GM19240 (cell line): ENCODE data around the gene IVNS1ABP.
"Not testable (repeated sequence)": the region's sequence is repeated elsewhere in the genome, so short reads cannot be mapped to it uniquely, and the experiment has no call there.

Source experiments
- DNase-seq: peaks from one replicate; pipeline ENCODE4 v3.0.0; 2011; ENCODE audit warnings: low spot score; ENCODE audit not compliant: insufficient read length

IVNS1ABP gene

DNA sequence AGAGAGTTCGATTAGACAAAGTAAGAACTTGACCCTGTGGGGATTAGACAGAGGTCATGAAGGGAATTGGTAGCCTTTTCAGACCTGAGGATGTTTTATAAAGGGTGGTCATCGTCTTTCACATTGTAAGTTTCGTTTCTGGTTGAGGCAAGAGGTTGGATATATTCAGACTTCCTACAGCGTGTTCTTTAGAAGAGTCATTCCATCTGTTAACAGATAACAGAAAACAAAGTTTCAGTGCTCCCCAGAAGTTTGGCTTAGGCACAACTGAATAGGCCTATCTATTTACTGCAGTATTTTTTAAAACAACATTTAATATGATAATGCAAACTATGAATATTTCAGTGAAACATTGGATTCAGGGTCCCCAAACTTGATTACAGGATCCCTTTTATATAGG, 17.1 kb upstream of the IVNS1ABP start:
- no peak for DNase-seq

DNA sequence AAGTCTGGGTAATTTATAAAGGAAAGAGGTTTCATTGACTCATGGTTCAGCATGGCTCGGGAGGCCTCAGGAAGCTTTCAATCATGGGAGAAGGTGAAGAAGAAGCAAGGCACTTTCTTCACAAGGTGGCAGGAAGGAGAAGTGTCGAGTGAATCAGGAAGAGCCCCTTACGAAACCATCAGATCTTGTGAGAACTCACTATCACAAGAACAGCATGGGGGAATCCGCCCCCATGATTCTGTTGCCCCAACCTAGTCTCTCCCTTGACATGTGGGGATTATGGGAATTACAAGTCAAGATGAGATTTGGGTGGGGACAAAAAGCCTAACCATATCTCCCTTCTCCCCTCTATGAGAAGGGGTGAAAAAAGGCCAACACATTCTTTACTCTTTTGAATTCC, 11.2 kb upstream of the IVNS1ABP start:
- no peak for DNase-seq

DNA sequence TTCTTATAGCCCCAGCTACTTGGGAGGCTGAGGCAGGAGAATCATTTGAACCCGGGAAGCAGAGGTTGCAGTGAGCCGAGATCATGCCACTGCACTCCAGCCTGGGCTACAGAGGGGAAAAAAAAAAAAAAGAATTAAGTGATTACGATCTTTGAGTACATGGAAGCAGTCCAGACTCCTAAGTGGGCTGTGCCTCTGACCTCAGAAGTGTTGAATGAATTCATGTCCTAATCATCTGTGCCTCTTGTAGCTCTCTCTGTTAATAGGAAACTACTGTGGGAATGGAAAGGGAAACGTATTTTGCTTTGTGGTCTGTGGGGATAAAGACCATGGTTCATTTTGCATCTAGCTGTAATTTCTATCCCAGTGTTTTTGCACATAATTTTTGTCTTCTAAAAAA, 8.4 kb upstream of the IVNS1ABP start:
- DNase-seq = no peak

DNA sequence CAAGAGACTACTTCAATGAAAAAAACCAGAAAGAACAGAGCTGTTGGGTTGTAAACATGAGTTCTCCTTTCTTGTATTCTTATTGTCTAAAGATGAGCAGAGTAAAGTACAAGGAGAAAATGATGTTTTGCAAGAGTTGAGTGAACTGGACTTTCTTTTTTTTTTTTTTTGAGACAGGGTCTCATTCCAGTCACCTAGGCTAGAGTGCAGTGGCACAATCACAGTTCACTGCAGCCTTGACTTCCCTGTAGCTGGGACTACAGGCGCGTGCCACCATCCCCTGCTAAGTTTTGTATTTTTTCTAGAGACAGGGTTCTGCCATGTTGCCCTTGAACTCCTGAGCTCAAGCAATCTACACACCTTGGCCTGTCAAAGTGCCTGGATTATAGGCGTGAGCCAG, 7.1 kb upstream of the IVNS1ABP start:
- no peak for DNase-seq

DNA sequence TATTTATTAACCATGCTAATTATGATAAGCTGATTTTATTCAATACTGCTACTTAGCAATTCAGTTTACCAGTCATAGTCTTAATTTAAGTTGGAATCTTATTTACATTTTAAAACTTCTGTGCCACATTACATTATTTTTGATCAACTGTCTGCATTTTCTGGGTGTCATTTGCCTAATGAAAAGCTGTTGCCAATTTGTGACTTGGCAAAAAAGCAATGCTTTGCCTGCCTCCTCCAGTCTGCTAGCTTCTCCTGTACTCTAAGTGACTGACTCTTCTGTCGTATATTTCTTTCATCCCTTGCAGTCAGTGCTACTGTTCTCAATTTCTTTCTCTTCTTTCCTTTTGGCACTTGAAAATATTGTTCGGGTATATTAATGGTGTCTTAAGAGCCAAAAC, 5.6 kb upstream of the IVNS1ABP start:
- DNase-seq = no peak

GRCh38 chr1:185321653-185322221, 4.7 kb upstream of the IVNS1ABP start:
- not testable (repeated sequence) for DNase-seq

- DNase-seq = not testable (repeated sequence)
These were observed 4.1 kb upstream of the IVNS1ABP start for GRCh38 chr1:185321104-185321503.

DNA sequence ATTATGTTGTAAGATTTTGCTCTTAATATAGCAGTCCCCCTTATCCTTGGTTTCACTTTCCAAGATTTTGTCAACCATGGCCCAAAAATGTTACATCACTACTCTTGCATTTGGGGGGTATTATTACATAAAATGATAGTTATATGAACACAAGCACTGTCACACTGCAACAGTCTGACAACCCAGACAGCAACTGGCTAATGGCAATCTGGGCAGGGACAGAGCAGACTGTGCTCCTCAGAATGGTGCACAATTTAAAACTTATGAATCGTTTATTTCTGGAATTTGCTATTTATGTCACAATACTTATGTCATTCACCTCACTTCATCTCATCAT, 2.1 kb upstream of the IVNS1ABP start:
- no peak for DNase-seq

DNA sequence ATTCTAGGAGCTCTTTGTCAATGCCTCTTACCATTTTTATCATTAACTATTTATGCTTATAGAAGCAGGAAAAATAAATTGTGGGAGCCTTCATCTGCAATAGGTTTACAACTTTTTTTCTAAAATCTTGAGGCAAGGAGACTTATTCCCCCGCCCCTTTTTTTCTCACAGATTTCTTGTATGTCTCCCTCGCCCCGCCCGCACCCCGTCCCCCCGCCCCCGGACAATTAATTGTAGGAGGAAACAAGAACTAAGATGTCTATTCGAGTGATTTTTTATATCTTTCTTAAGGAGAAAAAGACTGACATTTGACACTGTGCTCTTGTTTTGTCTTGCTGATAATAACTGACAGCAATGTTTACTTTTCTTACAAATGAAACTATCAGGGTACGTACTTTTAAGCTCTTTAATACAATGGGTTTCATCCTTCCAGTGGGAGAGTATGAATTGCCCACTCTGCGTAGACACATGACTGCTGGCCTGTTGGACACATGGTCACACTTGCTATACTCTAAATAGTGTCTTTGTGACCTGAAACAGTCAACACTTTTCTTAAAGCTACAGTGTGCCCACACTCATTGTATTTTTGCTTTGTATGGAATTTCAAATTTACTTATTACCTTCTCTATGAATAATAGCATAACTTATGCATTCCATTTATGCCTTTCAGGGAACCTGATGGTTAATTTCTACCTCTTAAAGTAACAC, 1.5 kb upstream of the IVNS1ABP start:
- DNase-seq = no peak

- DNase-seq = peak; percentile 50
These were observed 855 bp upstream of the IVNS1ABP start for GRCh38 chr1:185317886-185318310.

DNA sequence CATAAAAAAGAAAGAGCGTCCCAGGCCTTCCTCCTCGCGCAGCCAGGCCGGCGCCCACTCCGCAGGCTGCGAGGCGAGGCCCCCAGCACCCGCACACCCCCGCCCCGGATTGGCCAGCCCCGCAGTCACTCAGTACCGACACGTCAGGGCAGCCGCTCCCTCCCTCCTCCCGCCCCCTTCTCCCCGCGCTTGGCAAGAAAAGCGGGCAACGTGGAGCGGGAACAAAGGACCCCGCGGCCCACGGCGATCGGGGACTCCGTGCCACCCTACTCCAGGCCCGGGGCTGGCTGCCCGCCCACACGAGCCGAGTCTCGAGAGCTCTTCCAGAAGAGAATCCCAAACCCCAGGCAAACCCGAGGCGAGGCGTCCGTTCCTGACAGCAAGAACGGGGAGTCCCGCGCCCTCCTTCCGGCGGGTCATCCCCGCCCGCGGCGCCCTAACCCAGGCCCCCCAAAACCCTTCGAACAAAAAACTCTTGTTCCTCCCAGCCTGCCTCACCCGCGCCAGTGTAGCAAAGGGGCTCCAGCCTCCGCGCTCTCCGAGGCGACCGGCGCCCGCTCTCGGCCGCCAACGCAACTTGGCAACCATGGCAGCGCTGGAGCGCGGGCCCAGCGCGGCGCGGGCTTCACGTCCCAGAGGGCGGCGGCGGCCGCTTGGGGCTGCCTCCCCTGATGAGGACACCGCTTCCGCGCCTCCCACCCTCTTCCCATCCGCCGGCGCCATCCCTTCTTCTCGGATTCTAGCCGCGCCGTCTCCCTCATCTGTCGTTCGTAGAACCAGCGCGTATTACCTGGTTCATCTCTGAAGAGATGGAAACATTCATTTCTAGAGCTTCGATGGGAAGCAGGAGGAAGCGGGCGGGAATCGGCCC, 645 bp downstream of the IVNS1ABP start:
- peak; percentile 37 for DNase-seq

GRCh38 chr1:185315445-185316071, 1.5 kb downstream of the IVNS1ABP start:
- DNase-seq = no peak

GRCh38 chr1:185314411-185314810, 2.6 kb downstream of the IVNS1ABP start:
- no peak for DNase-seq

GRCh38 chr1:185312361-185313138, 4.5 kb downstream of the IVNS1ABP start:
- no peak for DNase-seq

DNA sequence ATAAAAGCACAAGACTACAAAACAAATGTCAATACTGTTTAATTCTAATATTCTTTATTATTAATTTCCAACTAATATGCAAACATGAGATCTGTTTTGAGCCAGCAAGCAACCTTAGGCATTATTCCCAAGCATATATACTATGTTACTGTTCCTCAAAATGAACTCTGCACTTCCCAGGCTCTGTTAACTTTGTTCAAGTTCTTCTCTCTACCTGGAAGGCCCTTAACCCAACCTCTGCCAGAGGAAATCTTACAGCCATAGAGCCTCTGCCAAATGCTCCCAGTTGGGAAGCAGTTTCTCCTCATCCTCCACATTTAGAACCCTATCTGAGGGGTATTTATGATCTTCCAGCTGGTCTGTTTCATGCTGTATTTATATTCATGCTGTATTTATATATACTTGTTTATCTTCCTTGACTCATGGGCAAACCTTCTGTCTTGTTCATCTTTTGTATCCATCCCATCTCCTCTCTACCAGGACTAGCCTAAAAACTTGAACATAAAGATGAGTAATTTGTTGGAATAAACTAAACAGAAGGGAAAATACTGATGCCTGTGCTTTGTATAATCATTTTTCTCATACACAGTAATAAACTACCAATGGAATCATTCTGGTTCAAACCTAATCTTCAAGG, 5.3 kb downstream of the IVNS1ABP start:
- no peak for DNase-seq

DNA sequence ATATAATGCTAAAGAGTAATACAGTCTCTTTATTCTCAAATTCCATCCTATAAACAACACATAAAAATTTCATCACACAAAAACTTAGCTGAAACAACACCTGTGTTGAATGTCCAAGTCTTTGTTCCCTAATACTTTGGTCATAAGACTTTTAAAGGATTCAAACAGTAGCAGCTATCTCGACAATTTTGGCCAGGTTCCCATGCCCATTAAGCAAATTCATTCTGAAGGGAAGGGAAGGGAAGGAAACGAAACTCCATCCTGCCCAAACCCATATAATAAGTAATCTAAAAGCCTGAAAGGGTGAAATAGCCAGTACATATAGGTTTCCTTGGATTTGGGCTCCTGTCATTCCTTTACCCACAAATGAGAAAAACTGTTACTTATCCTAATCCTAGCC, 7.5 kb downstream of the IVNS1ABP start:
- no peak for DNase-seq

GRCh38 chr1:185308126-185308525, 8.9 kb downstream of the IVNS1ABP start:
- no peak for DNase-seq

- DNase-seq = no peak
These were observed 11.6 kb downstream of the IVNS1ABP start for GRCh38 chr1:185305419-185305818.

GRCh38 chr1:185300152-185300551, 16.9 kb downstream of the IVNS1ABP start:
- DNase-seq = no peak

DNA sequence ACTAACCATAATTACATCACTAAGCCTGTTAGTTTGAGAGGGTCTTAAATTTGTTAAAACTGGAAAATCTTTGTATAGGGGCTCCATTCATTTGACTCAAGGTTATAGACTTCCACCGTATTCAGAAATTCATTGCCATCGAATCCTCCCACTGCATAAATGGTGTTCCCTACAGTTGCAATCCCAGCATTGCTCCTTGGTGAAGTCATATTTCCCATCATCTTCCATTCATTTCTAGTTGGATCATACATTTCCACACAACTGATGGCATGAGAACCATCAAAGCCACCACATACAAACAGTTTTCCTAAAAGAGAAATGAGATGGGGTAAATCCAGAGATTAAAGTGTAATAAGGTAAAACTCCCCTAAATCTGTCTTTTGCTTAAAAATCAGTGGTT, 19.1 kb downstream of the IVNS1ABP start:
- DNase-seq = no peak

GRCh38 chr1:185295091-185295490, 22.0 kb downstream of the IVNS1ABP start:
- DNase-seq = no peak
